SK-N-SH (cell line): ENCODE data around the gene TIMP2. TPM values are rescaled to one million over a fixed set of nuclear protein-coding genes. Genes with fewer than 3 reads are reported as not detected.

ENCODE experiments used
- CTCF ChIA-PET: fragments of 300-600, 350-600 bp; formaldehyde crosslinking; extraction: SDS; loops from one replicate; lab custom pipeline; 2021; lab: Yijun Ruan, JAX
- POLR2A ChIA-PET: fragments of 350-600 bp; sonication (Branson Sonifier 250); formaldehyde crosslinking; extraction: SDS; loops from one replicate; lab custom pipeline; 2020; ENCODE audit warnings: antibody characterized with exemption, inconsistent platforms; lab: Yijun Ruan, JAX
- DNase-seq: peaks from one replicate; pipeline ENCODE4 v3.0.0; 2012
- H2AFZ ChIP-seq: fragments of 200-600 bp; sonication (generic); 2 replicates; pipeline ENCODE4 v1.8.1; 2016; ENCODE audit warnings: antibody characterized with exemption, mild to moderate bottlenecking, low read depth
- H3F3A ChIP-seq: fragments of 200-600 bp; sonication (generic); replicated peaks from 2 replicates; pipeline ENCODE3; 2016; ENCODE audit warnings: antibody characterized with exemption, mild to moderate bottlenecking; ENCODE audit not compliant: insufficient read depth
- H3K27ac ChIP-seq, 2 experiments: fragments of 200-500 bp in 1 of 2; fragments of 200-600 bp in 1 of 2; sonication (Bioruptor generic) in 1 of 2; sonication (generic), shearing (Covaris generic) in 1 of 2; 2 replicates each; pipeline versions ENCODE4 v1.5.1 to v1.6.1; 2014 to 2016; ENCODE audit warnings: low read depth in 2 of 2, inconsistent platforms in 1 of 2, low read length in 1 of 2, mild to moderate bottlenecking in 1 of 2, mixed read lengths in 1 of 2
- H3K27me3 ChIP-seq: fragments of 200-600 bp; sonication (generic), shearing (Covaris generic); 2 replicates; pipeline ENCODE4 v1.6.1; 2016; ENCODE audit warnings: mixed run types; ENCODE audit not compliant: insufficient read depth
- H3K36me3 ChIP-seq, 2 experiments: fragments of 200-500 bp in 1 of 2; fragments of 200-600 bp in 1 of 2; sonication (Bioruptor generic) in 1 of 2; sonication (generic) in 1 of 2; replicated peaks in 1 of 2; 2 replicates each; pipeline versions ENCODE3 to v1.5.1; 2014 to 2016; ENCODE audit warnings: low read length in 1 of 2, mild to moderate bottlenecking in 1 of 2; ENCODE audit not compliant: insufficient read depth in 2 of 2, control insufficient read depth in 1 of 2
- H3K4me1 ChIP-seq, 2 experiments: fragments of 200-500 bp in 1 of 2; fragments of 200-600 bp in 1 of 2; sonication (Bioruptor generic) in 1 of 2; sonication (generic), shearing (Covaris generic) in 1 of 2; 2 replicates each; pipeline versions ENCODE4 v1.5.1 to v1.6.1; 2014 to 2016; ENCODE audit warnings: low read depth in 1 of 2, low read length in 1 of 2, mixed run types in 1 of 2; ENCODE audit not compliant: insufficient read depth in 2 of 2, control insufficient read depth in 1 of 2
- H3K4me2 ChIP-seq: fragments of 200-600 bp; sonication (generic), shearing (Covaris generic); 2 replicates; pipeline ENCODE4 v1.6.1; 2017; ENCODE audit warnings: mixed run types
- H3K4me3 ChIP-seq, 2 experiments: fragments of 200-500 bp in 1 of 2; fragments of 200-600 bp in 1 of 2; sonication (Bioruptor generic) in 1 of 2; sonication (generic), shearing (Covaris generic) in 1 of 2; 2 replicates each; pipeline versions ENCODE4 v1.5.1 to v1.8.1; 2014 to 2016; ENCODE audit warnings: low read depth in 2 of 2, inconsistent platforms in 1 of 2, low read length in 1 of 2, mild to moderate bottlenecking in 1 of 2, mixed read lengths in 1 of 2, moderate library complexity in 1 of 2
- H3K79me2 ChIP-seq: fragments of 200-600 bp; sonication (generic); 2 replicates; pipeline ENCODE4 v1.8.1; 2017; ENCODE audit warnings: mild to moderate bottlenecking; ENCODE audit not compliant: insufficient read depth
- H3K9ac ChIP-seq: fragments of 200-600 bp; sonication (generic); 2 replicates; pipeline ENCODE4 v1.6.1; 2017; ENCODE audit warnings: mixed run types
- H3K9me2 ChIP-seq: fragments of 200-600 bp; sonication (generic); 2 replicates; pipeline ENCODE4 v1.6.1; 2017; ENCODE audit warnings: mixed run types
- H3K9me3 ChIP-seq: fragments of 200-600 bp; sonication (generic); 2 replicates; pipeline ENCODE4 v1.6.1; 2017; ENCODE audit warnings: mixed run types, mild to moderate bottlenecking, moderate library complexity
- H4K20me1 ChIP-seq: fragments of 200-600 bp; sonication (generic); 2 replicates; pipeline ENCODE4 v1.6.1; 2017; ENCODE audit warnings: mild to moderate bottlenecking, mixed run types; ENCODE audit not compliant: insufficient read depth
- FOXJ3 ChIP-seq: sonication (generic); formaldehyde crosslinking; IDR thresholded peaks from 2 replicates; pipeline ENCODE4 v1.5.1; 2020; ENCODE audit warnings: mild to moderate bottlenecking, missing genetic modification reagents
- GATA2 ChIP-seq: sonication (generic); formaldehyde crosslinking; IDR thresholded peaks from 2 replicates; pipeline ENCODE4 v1.5.0; 2020; ENCODE audit warnings: mild to moderate bottlenecking, missing genetic modification reagents
- MAX ChIP-seq: IDR thresholded peaks from 2 replicates; pipeline ENCODE4 v1.4.0; 2012; ENCODE audit warnings: low read depth
- MEF2A ChIP-seq: IDR thresholded peaks from 2 replicates; pipeline ENCODE4 v1.4.0; 2012; ENCODE audit warnings: low read depth, borderline replicate concordance
- PBX3 ChIP-seq: IDR thresholded peaks from 2 replicates; pipeline ENCODE4; 2012
- RFX5 ChIP-seq: IDR thresholded peaks from 2 replicates; pipeline ENCODE4 v1.6.1; 2012; ENCODE audit warnings: mild to moderate bottlenecking, improper control_type of control experiment, low read length
- USF1 ChIP-seq: IDR thresholded peaks from 2 replicates; pipeline ENCODE4 v1.4.0; 2012; ENCODE audit warnings: low read depth, borderline replicate concordance
- YY1 ChIP-seq: IDR thresholded peaks from 2 replicates; pipeline ENCODE4 v1.4.0; 2012; ENCODE audit warnings: low read depth, mild to moderate bottlenecking
- WGBS: methylation state at CpG from one replicate; pipeline ENCODE4 v1.1.6; 2017; ENCODE audit warnings: low lambda C conversion rate; 5-methylcytosine and 5-hydroxymethylcytosine counted together
- polyA plus RNA-seq, 3 experiments: library from polyadenylated mRNA; depleted of rRNA; stranded (reverse); fragments of >200 nt; gene quantifications; 2 replicates each; pipeline ENCODE4 v1.2.3, GENCODE V29; 2012

The TIMP2 gene
- polyA plus RNA-seq, 1 of the 3 experiments (the other 2 are of a cell fraction) = 441 TPM

GRCh38 chr17:78819806-78820792, 105.1 kb downstream of the TIMP2 start:
- H3K4me3 ChIP-seq = no peak overlapping the region
- no peak overlapping the region for H3K4me2 ChIP-seq
- no peaks in the 10 kb centered on the region for H3K9me3 ChIP-seq
- H3K27ac ChIP-seq = peak overlapping the region in 1 of 2 experiments; percentile 7; a peak in 1 of 4 replicates
- peaks cover 47% of the 10 kb centered on the region for H3K79me2 ChIP-seq
- no peaks in the 10 kb centered on the region for H3K27me3 ChIP-seq
- no peaks in the 10 kb centered on the region for H3K9me2 ChIP-seq
- H2AFZ ChIP-seq = no peak overlapping the region
- H4K20me1 ChIP-seq = peaks cover 12% of the 10 kb centered on the region; the same call in 1 of the 2 replicates
- ChIA-PET CTCF (interaction anchor here (0.7 to 3.1 kb wide), 10 partner anchors 21 to 394 kb away, joined by 3 to 7 read pairs (median 3); no protein-coding TSS in a partner anchor), POLR2A (no interaction called here)
- H3K36me3 ChIP-seq = peaks cover 67 to 71% of the 10 kb centered on the region in 2 experiments
- peaks cover 28% of the 10 kb centered on the region for H3F3A ChIP-seq
- no peak overlapping the region for H3K9ac ChIP-seq
- 96% methylated on average over 18 of the region's 18 CpGs for WGBS
- TF ChIP-seq GATA2 (CRISPR knock-in tag) (peak; percentile 50; the same call in 1 of the 2 replicates), USF1 (no peak)
- H3K4me1 ChIP-seq = peaks cover 22 to 23% of the 10 kb centered on the region in 2 experiments; a peak in 3 of 4 replicates
- peak; percentile 60 for DNase-seq

GRCh38 chr17:78819402-78819801, 105.8 kb downstream of the TIMP2 start:
- no peak overlapping the region for H2AFZ ChIP-seq
- H3K9me3 ChIP-seq = no peaks in the 10 kb centered on the region
- no peak overlapping the region for H3K9ac ChIP-seq
- H3K27ac ChIP-seq = peak overlapping the region; percentile 11 to 24; a peak in 2 of 4 replicates
- TF ChIP-seq PBX3 (no peak), MAX (no peak)
- TF ChIP-seq, all 33 proteins: peak for 0
- Histone ChIP-seq H3K9me2 (no peaks in the 10 kb centered on the region), H3K36me3 (peaks cover 67% of the 10 kb centered on the region in 2 experiments), H3K27me3 (no peaks in the 10 kb centered on the region), H4K20me1 (peaks cover 12% of the 10 kb centered on the region; the same call in 1 of the 2 replicates), H3K79me2 (peaks cover 41% of the 10 kb centered on the region), H3K4me3 (no peak overlapping the region), H3K4me1 (peaks cover 22 to 23% of the 10 kb centered on the region in 2 experiments; a peak in 3 of 4 replicates), H3K4me2 (no peak overlapping the region; the same call in 1 of the 2 replicates), H3F3A (peaks cover 27% of the 10 kb centered on the region)
- 89% methylated on average over 8 of the region's 8 CpGs for WGBS
- DNase-seq = no peak
- CTCF ChIA-PET = interaction anchor here (0.6 to 3.1 kb wide), 7 partner anchors 24 to 442 kb away, joined by 3 to 7 read pairs (median 4); no protein-coding TSS in a partner anchor
- POLR2A ChIA-PET = no interaction called here

GRCh38 chr17:78818932-78819331, 106.3 kb downstream of the TIMP2 start:
- H4K20me1 ChIP-seq = peaks cover 9% of the 10 kb centered on the region; the same call in 1 of the 2 replicates
- CTCF ChIA-PET = interaction anchor here (0.6 to 3.1 kb wide), 8 partner anchors 25 to 442 kb away, joined by 3 to 7 read pairs (median 4); no protein-coding TSS in a partner anchor
- H3K4me1 ChIP-seq = peaks cover 22 to 23% of the 10 kb centered on the region in 2 experiments; a peak in 3 of 4 replicates
- H3K27ac ChIP-seq = peak overlapping the region; percentile 11 to 24
- H3K79me2 ChIP-seq = peaks cover 36% of the 10 kb centered on the region
- peak; percentile 51 for DNase-seq
- H3K9me2 ChIP-seq = no peaks in the 10 kb centered on the region
- H3K4me2 ChIP-seq = no peak overlapping the region; the same call in 1 of the 2 replicates
- no peaks in the 10 kb centered on the region for H3K9me3 ChIP-seq
- no peak overlapping the region for H3K9ac ChIP-seq
- no peaks in the 10 kb centered on the region for H3K27me3 ChIP-seq
- H3K4me3 ChIP-seq = no peak overlapping the region
- 68% methylated on average over 6 of the region's 6 CpGs for WGBS
- no peak for TF ChIP-seq YY1
- no peak for TF ChIP-seq FOXJ3 (CRISPR knock-in tag)
- TF ChIP-seq MEF2A = no peak
- no peak for TF ChIP-seq RFX5
- H3K36me3 ChIP-seq = peaks cover 67 to 72% of the 10 kb centered on the region in 2 experiments
- peaks cover 22% of the 10 kb centered on the region for H3F3A ChIP-seq
- POLR2A ChIA-PET = no interaction called here
- H2AFZ ChIP-seq = no peak overlapping the region
